Right kidney (tissue), 1 donor: ENCODE data around the gene DNAAF3.

Source experiments
- DNase-seq: peaks from one replicate; pipeline ENCODE4 v3.0.0-alpha.2; 2016

The DNAAF3 gene

GRCh38 chr19:55116232-55116858 lies 50.1 kb downstream of the DNAAF3 start:
- peak; percentile 44 for DNase-seq

- DNase-seq = no peak
Observed at GRCh38 chr19:55115446-55116065, 50.9 kb downstream of the DNAAF3 start.

GRCh38 chr19:55114566-55115145 lies 51.8 kb downstream of the DNAAF3 start:
- DNase-seq = no peak

GRCh38 chr19:55113570-55114039 lies 52.8 kb downstream of the DNAAF3 start:
- no peak for DNase-seq

GRCh38 chr19:55112777-55113569 lies 53.4 kb downstream of the DNAAF3 start:
- peak; percentile 61 for DNase-seq

GRCh38 chr19:55112246-55112776 lies 54.1 kb downstream of the DNAAF3 start:
- DNase-seq = no peak

- DNase-seq = no peak
Observed at GRCh38 chr19:55111238-55111831, 55.1 kb downstream of the DNAAF3 start.

- no peak for DNase-seq
Observed at GRCh38 chr19:55109527-55110291, 56.7 kb downstream of the DNAAF3 start.
